SKM-1 (cell line): ENCODE data around the gene DAB1.
"Not testable (repeated sequence)": the region's sequence is repeated elsewhere in the genome, so short reads cannot be mapped to it uniquely, and the experiment has no call there.

Experiments
- DNase-seq: peaks from one replicate; lab custom pipeline; 2025; ENCODE audit not compliant: unreplicated experiment; lab: John Stamatoyannopoulos, UW

DAB1 gene

GRCh38 chr1:57087660-57088059 is 336.2 kb downstream of the DAB1 start:
- not testable (repeated sequence) for DNase-seq

GRCh38 chr1:57086154-57086553 is 337.7 kb downstream of the DAB1 start:
- no peak for DNase-seq

- no peak for DNase-seq
These were observed 339.2 kb downstream of the DAB1 start for GRCh38 chr1:57084701-57085100.

- no peak for DNase-seq
These were observed 341.0 kb downstream of the DAB1 start for GRCh38 chr1:57082711-57083439.

GRCh38 chr1:57079454-57080157 is 344.3 kb downstream of the DAB1 start:
- no peak for DNase-seq

GRCh38 chr1:57072401-57073110 is 351.3 kb downstream of the DAB1 start:
- DNase-seq, result no peak

- DNase-seq, result no peak
These were observed 356.0 kb downstream of the DAB1 start for GRCh38 chr1:57067863-57068262.

- no peak for DNase-seq
These were observed 356.8 kb downstream of the DAB1 start for GRCh38 chr1:57066980-57067610.

GRCh38 chr1:57065442-57065841 is 358.4 kb downstream of the DAB1 start:
- DNase-seq, result no peak

- DNase-seq, result no peak
These were observed 359.3 kb downstream of the DAB1 start for GRCh38 chr1:57064379-57065140.

- DNase-seq, result no peak
These were observed 360.3 kb downstream of the DAB1 start for GRCh38 chr1:57063406-57064125.

GRCh38 chr1:57061369-57061768 is 362.5 kb downstream of the DAB1 start:
- DNase-seq, result no peak

- no peak for DNase-seq
These were observed 363.4 kb downstream of the DAB1 start for GRCh38 chr1:57060451-57060850.

GRCh38 chr1:57058652-57059501 is 365.0 kb downstream of the DAB1 start:
- DNase-seq, result no peak

- no peak for DNase-seq
These were observed 375.0 kb downstream of the DAB1 start for GRCh38 chr1:57048856-57049255.

- DNase-seq, result no peak
These were observed 377.4 kb downstream of the DAB1 start for GRCh38 chr1:57046462-57046861.

- DNase-seq, result no peak
These were observed 382.0 kb downstream of the DAB1 start for GRCh38 chr1:57041901-57042300.

- DNase-seq, result no peak
These were observed 383.0 kb downstream of the DAB1 start for GRCh38 chr1:57040811-57041210.
